ENCODE results near the gene ELAVL1. TPM values are rescaled to one million over a fixed set of nuclear protein-coding genes. Genes with fewer than 3 reads are reported as not detected.

Gene ELAVL1
- total and polyA plus RNA-seq, 3 donors from 2014 or later, result 75.7 to 128 (median 84.8) TPM

DNA sequence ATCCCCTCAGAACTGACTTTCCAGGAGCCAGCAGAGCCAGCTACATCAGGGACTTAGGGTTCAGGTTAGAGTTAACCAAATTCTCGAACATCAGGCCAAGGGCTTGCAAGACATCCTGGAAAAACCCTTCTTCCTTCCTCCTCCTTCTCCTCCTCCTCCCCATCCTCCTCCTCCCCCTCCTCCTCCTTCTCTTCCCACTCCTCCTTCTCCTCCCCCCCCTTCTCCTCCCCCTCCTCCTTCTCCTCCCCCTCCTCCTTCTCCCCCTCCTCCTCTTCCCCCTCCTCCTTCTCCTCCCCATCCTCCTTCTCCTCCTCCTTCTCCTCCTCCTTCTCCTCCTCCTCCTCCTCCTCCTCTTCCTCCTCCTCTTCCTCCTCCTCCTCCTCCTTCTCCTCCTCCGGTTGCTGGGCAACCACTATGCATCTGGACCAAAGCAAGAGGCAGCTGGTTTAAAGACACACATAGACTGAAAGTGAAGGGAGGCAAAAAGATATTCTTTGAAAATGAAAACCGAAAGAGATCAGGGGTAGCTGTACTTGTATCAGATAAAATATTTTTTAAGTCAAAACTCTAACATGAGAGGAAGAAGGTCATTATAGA lies 41.2 kb upstream of the ELAVL1 start:
- intact Hi-C loops (cut with DNase I; ENCODE audit: low total_unique reads), result no loop called here
- Histone ChIP-seq H3K4me3 (no peak overlapping the region), H3K27me3 (no peaks in the 10 kb centered on the region), H3K36me3 (ENCODE audit: low read depth, missing control alignments) (no peaks in the 10 kb centered on the region), H3K27ac (no peak overlapping the region), H3K4me1 (peaks cover 3% of the 10 kb centered on the region), H3K9me3 (no peaks in the 10 kb centered on the region)
- no peak for TF ChIP-seq POLR2A (IDR thresholded peaks at IDR 0.05)
- TF ChIP-seq, protein P1, sequence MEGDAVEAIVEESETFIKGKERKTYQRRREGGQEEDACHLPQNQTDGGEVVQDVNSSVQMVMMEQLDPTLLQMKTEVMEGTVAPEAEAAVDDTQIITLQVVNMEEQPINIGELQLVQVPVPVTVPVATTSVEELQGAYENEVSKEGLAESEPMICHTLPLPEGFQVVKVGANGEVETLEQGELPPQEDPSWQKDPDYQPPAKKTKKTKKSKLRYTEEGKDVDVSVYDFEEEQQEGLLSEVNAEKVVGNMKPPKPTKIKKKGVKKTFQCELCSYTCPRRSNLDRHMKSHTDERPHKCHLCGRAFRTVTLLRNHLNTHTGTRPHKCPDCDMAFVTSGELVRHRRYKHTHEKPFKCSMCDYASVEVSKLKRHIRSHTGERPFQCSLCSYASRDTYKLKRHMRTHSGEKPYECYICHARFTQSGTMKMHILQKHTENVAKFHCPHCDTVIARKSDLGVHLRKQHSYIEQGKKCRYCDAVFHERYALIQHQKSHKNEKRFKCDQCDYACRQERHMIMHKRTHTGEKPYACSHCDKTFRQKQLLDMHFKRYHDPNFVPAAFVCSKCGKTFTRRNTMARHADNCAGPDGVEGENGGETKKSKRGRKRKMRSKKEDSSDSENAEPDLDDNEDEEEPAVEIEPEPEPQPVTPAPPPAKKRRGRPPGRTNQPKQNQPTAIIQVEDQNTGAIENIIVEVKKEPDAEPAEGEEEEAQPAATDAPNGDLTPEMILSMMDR (IDR thresholded peaks at IDR 0.05), result no peak
- WGBS, 2 donors, result 57% methylated on average over 2 to 3 of the region's 3 CpGs
- DNase-seq, result no peak

DNA sequence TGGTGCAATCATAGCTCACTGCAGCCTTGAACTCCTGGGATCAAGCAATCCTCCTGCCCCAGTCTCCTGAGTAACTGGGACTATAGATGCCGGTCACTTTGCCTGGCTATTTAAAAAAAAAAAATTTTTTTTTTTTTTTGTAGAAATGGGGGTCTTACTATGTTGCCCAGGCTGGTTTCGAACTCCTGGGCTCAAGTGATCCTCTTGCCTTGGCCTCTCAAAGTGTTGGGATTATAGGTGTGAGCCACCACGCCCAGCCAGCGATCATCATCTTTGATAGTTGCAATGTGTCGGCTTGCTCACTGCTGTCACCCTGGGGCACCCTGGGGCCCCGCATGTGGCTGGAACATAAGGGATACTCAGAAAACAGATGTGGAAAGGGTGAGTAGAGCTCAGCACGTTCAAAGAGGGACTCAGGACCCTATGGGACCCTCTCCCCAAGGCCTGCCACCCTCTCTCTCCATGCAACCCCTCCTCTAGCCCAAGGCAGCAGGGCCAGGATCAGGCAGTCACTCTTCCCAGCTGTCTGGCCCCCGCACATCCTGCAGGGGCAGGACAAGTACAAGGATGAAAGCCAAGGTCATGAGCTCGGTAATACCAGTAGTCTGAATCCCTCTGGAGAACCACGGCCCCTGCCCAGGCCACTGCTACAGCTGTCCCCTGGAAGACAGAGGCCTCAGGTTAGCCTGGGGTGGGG lies 40.6 kb upstream of the ELAVL1 start:
- TF ChIP-seq, protein P1 (IDR thresholded peaks at IDR 0.05), result no peak
- TF ChIP-seq POLR2A (IDR thresholded peaks at IDR 0.05), result no peak
- H3K4me1 ChIP-seq, result peaks cover 3% of the 10 kb centered on the region
- no peak for DNase-seq
- H3K27ac ChIP-seq, result no peak overlapping the region
- intact Hi-C loops (cut with DNase I; ENCODE audit: low total_unique reads), result no loop called here
- no peaks in the 10 kb centered on the region for H3K36me3 ChIP-seq (ENCODE audit: low read depth, missing control alignments)
- no peaks in the 10 kb centered on the region for H3K27me3 ChIP-seq
- H3K9me3 ChIP-seq, result no peaks in the 10 kb centered on the region
- 55 to 67% methylated on average over 9 to 10 of the region's 10 CpGs for whole genome bisulfite sequencing, 2 donors
- no peak overlapping the region for H3K4me3 ChIP-seq

DNA sequence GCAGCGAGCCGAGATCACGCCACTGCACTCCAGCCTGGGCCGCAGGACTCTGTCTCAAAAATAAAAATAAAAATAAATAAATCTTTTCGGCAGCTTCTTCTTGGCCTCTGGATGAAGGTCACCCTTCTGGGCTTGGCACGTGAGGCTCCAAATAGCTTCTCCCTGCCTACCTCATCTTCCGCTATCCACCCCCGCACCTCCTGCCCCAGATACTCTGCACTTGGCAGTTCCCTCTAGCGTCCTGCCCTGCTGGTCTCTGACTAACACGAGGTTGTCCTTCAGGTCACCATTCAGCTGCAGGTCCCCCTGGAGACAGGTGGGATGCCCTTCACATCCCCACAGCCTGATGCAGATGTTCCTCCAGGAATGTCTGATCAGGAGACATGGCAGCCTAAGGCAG lies 38.6 kb upstream of the ELAVL1 start:
- H3K36me3 ChIP-seq (ENCODE audit: low read depth, missing control alignments), result no peaks in the 10 kb centered on the region
- WGBS, 2 donors, result 66 to 71% methylated on average over 10 of the region's 10 CpGs
- H3K4me3 ChIP-seq, result no peak overlapping the region
- H3K9me3 ChIP-seq, result no peaks in the 10 kb centered on the region
- no peak overlapping the region for H3K27ac ChIP-seq
- peak; percentile 67 for DNase-seq
- H3K4me1 ChIP-seq, result peaks cover 3% of the 10 kb centered on the region
- intact Hi-C loops (cut with DNase I; ENCODE audit: low total_unique reads), result no loop called here
- no peak for TF ChIP-seq POLR2A (IDR thresholded peaks at IDR 0.05)
- TF ChIP-seq, protein P1 (IDR thresholded peaks at IDR 0.05), result no peak
- H3K27me3 ChIP-seq, result no peaks in the 10 kb centered on the region

DNA sequence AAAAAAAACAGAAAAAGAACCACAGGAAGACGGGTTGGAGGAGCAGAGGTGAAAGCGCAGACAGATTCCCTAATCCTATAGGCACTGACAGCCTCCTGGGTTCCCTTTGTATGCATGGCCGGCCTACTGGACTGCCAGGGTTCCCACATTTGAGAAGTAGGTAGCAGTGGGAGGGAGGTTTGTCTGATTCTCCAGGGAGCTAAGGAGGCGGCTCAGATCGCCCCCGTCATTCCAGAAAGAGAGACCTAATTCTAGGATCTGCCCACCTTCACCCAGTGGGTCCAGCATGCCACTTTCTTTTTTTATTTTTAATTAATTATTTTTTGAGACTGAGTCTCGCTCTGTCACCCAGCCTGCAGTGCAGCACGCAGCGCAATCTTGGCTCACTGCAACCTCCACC lies 37.5 kb upstream of the ELAVL1 start:
- Histone ChIP-seq H3K27me3 (no peaks in the 10 kb centered on the region), H3K36me3 (ENCODE audit: low read depth, missing control alignments) (no peaks in the 10 kb centered on the region), H3K9me3 (no peaks in the 10 kb centered on the region), H3K27ac (no peak overlapping the region), H3K4me3 (no peak overlapping the region), H3K4me1 (peaks cover 3% of the 10 kb centered on the region)
- WGBS, 2 donors, result 94% methylated on average over 9 of the region's 9 CpGs
- intact Hi-C loops (cut with DNase I; ENCODE audit: low total_unique reads), result no loop called here
- DNase-seq, result no peak
- TF ChIP-seq, protein P1 (IDR thresholded peaks at IDR 0.05), result no peak
- TF ChIP-seq POLR2A (IDR thresholded peaks at IDR 0.05), result no peak

DNA sequence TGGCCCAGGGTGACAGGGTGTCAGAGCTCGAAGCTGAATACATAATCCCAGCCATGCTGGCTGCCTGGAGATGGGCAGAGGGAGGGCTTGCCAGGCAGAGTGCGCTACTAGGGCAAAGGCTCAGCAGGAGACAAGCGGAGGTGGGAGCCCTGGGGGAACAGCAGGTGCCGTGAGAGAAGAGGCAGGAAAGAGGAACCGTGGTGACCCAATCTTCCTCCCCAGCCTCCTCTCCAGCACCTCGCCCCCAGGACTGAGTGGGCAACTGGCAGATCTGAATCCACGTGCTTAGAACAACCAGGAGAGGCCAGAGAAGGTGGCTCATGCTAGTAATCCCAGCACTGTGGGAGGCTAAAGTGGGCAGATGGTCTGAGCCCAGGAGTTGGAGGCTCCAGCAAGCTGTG lies 36.1 kb upstream of the ELAVL1 start:
- TF ChIP-seq, protein P1 (IDR thresholded peaks at IDR 0.05), result no peak
- no peak for TF ChIP-seq POLR2A (IDR thresholded peaks at IDR 0.05)
- no peak for DNase-seq
- no peak overlapping the region for H3K27ac ChIP-seq
- peaks cover 3% of the 10 kb centered on the region for H3K4me1 ChIP-seq
- no peaks in the 10 kb centered on the region for H3K27me3 ChIP-seq
- no peaks in the 10 kb centered on the region for H3K36me3 ChIP-seq (ENCODE audit: low read depth, missing control alignments)
- intact Hi-C loops (cut with DNase I; ENCODE audit: low total_unique reads), result no loop called here
- no peaks in the 10 kb centered on the region for H3K9me3 ChIP-seq
- no peak overlapping the region for H3K4me3 ChIP-seq
- WGBS, 2 donors, result 66 to 89% methylated on average over 7 of the region's 7 CpGs

Data from testis (tissue), 3 donors.